AG20443 (cell line): ENCODE measurements around the gene POC1A.

Experiments used
- DNase-seq: peaks from one replicate; pipeline ENCODE4 v3.0.0; 2012; ENCODE audit warnings: low spot score, mixed read lengths

POC1A gene

DNA sequence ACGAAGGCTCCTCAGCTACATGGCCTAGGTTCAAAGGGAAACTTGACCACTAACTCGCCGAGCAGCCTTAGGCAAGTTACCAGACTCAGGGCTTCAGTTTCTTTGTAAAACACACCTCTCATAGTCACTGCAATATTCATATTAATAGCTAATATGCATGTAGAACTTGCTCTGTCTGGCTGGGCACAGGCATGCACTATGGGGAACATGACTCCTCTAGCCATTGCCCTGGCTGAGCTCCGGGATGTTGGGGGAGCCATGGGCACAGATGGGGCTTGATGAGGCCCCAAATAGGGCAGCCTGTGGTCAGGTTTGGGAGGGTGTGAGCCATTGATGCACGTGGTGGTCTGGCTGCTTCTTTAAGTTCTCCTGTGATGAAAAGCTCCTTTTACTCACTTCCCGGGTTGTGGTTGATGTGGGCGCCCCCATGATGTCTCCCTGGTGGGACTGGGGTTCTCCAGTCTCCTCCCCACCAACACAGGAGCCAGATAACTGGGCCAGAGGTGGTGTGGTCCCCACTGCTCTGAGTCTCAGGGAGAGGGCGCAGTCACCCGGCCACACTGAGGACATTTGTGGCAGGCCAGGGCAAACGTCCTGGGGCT is 68.4 kb downstream of the POC1A start:
- no peak for DNase-seq

DNA sequence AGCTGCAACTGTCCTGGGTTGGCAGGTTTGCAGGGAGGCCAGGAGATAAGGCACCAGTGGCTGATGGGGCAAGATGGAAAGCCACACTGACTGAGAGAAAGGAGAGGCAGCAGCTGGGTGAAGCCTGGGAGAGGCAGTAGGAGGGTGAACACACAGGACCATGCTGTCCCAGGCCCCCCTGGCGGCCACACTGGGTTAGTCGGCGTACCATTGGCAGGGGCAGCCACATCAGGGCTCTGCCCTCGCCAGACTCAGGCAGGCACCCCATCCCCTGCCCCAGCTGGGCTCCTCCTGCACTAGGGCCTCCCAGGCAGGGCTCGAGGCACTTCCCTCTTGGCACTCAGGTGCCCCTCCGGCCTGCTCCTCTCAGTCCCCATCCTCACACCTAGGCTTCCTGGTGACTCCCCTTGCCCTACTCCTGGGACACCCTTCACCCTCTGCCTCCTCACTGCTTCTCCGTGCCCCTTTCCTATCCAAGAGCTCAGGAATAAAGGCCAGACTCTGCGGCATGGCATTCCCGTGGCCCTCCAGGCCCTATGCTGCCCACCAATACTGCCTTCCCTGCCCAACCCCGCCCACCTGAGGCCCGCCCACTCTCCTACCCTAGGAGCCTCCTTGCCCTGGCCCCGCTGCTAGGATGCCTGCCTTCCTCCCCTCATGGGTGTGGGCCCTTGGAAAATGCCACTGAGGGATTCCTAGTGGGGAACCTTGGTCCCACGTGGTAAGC is 69.1 kb downstream of the POC1A start:
- DNase-seq = no peak

DNA sequence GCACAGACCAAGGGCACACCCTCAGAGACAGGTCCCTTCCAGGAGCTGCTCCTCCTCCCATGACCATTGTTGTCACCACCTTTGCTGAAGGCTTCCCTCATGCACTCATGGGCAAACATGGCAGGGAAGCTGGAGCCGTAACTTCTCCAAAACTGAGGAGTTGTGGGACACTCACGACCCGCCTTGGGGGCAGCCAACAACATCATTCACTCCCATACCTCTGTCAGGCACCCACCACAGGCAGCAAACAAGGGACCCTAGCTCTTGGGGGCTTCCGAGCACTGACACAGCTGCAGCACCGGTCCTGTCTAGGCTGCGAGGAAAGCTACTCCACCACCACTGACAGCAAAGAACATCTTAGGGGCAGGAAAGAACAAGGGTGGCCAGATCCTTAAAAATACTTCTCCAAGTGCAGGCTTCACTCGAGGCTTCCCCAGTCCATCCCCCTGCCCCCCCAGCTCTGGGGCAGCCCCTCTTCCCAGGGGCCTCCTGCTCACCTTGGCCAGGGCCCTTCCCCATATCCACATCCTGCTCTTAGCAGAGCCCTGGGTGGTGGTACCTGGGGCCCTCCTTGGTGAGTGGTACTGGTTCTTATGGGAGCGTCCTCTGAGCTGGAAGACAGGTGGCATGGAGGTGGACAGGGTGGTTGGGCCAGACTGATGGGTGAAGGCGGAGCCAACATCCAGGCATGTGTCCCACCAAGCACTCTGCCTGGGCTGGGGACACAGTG is 69.8 kb downstream of the POC1A start:
- no peak for DNase-seq

DNA sequence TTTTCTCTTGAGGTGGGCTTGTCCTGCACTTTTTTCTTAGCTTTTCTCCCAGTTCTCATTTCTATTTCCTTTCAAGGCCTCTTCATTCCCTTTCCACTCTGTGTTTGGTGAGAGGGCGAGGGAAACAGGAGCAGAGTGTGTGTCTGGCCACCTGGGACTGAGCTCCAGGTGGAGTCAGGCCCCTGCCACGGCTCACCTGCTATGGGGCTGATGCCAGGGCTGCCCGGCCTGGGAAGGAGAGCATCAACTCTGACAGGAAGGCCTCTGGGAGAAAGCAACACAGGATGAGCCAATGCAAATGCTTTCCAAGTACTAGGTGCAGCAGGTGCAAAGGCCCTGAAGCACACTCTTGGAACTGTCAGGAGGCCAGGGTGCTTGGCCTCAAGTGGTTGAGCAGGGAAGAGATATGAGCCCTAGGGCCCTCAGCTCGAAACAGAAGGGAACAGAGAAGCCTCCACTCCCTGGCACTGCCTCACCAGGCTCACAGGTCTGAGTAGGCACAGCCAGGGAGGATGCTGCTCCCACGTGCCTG is 70.6 kb downstream of the POC1A start:
- no peak for DNase-seq

DNA sequence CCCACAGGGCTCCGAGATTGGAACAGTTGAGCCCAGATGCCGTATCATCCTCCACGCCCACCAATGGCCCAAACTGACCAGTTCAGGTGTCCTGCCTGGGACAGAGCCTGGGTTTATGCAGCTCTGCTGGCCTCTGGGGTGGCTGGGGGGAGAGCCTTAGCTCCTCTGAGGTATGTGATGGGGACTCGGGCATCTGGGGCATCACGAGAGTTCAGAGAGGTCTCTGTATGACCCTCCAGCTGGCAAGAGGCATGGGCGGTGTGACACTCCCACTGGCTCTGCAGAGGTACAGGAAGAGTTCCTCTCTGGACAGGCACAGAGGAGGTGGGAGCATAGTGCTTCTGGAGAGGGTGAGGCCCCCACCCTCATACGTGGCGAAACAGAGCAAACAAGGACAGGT is 71.3 kb downstream of the POC1A start:
- no peak for DNase-seq

DNA sequence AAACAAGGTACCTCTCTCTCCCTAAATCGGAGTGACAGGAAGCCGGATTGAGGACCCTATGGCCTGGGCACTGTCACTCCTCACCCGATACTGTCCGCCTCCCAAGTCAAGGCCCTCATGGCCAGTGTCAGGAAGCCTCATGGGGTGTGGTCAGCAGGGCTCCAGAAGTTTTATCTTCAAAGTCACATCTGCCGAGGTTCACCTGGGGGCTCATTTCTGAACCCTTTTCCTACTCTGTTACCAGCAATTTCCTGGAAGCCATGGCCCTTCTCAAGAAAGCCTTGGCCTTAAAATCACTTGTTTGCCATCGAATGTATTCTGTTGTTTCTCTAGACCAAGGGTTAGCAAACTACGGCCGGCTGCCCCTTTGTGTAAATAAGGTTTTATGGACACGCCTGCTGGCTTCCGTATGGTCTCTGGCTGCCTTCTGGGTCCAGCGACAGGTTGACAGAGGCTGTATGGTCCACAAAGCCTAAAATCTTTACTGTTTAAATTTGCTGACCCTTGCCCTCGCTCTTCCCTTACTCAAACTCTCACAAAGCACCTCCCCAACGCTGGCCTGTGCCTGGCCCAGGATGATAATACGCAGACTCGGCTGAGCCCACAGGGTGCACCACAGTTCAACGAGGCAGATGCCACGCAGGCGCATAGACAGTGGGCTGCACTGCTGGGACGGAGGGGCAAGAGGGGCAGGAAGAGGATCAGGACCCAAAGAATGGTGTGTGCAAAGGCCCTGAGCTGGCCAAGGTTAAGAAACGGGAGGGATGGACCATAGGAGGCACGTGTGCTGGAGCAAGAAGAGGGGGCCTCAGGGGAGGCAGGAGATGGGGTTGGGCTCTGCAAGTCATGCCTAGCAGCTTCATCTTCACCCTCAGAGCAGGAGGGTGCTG is 73.1 kb downstream of the POC1A start:
- no peak for DNase-seq

DNA sequence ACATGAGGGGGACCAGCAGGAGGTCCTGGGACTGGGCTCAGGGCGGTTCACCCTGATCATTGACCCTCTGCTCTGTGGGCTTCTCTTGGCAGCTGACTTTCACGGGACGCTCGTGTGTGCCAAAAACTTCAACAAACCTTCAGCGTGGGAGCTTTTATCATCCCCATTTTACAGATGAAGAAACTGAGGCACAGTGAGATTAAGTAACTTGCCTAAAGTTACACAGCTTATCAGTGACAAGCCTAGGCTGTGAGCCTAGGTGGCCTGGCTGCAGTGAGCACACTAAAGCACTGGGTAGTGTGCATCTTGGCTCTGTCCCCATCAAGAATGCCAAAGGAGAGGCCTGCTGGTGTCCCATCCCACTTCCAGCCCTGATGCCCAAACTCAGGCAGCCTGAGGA is 74.3 kb downstream of the POC1A start:
- DNase-seq = no peak

DNA sequence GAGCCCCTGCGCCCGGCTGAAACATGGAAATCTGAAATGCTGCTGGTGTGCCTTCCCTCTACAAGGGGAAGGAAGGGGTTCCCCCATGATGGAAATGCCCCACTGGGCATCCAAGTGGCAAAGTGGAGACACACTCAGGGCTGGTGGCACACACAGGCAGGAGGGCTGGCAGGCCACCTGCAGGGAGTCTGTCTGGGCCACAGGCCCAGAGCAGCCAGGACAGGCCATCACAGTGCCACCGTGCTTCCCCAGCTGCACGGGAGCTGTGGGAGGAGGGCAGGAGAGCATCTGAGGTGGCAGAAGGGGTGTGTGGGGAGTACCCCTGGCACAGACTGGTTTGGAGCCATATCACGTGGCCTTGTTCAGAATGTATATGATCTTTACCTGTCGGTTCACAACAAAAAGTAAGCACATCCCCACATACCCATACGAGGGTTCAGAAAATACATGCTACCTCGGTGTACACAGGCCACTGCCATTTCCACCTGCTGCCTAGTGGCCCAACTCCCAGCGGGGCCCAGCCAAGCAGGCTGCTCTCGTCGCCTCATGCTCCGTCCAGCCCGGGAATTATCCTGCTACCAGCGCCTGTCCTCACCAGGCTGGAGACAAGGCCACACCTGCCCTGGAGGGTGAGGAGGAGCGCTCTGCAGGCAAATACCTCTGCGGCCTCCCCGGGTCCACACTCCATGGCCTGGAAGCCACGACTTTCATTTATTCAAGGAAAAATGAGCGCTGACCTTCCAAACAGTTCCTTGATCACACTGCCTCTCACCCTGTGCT is 75.3 kb downstream of the POC1A start:
- no peak for DNase-seq

DNA sequence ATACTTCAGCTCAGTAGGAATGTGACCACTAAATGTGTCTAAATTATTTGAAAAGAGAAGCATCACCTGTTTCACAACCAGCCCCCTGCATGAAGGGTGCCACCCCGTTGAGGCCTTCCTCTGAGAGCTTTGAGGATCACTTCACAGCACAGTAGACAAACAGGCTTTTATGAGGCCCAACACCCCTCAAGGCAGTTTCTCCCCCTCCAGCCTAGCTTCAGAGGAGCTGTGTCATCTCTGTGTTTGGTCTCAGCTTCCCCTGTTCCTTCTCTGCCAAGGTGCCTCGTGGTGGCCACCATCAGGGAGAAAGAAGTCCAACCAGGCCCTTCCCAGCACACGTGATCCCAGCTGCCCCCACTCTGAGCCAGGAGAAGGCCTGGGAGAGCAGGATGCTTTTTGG is 76.3 kb downstream of the POC1A start:
- no peak for DNase-seq

DNA sequence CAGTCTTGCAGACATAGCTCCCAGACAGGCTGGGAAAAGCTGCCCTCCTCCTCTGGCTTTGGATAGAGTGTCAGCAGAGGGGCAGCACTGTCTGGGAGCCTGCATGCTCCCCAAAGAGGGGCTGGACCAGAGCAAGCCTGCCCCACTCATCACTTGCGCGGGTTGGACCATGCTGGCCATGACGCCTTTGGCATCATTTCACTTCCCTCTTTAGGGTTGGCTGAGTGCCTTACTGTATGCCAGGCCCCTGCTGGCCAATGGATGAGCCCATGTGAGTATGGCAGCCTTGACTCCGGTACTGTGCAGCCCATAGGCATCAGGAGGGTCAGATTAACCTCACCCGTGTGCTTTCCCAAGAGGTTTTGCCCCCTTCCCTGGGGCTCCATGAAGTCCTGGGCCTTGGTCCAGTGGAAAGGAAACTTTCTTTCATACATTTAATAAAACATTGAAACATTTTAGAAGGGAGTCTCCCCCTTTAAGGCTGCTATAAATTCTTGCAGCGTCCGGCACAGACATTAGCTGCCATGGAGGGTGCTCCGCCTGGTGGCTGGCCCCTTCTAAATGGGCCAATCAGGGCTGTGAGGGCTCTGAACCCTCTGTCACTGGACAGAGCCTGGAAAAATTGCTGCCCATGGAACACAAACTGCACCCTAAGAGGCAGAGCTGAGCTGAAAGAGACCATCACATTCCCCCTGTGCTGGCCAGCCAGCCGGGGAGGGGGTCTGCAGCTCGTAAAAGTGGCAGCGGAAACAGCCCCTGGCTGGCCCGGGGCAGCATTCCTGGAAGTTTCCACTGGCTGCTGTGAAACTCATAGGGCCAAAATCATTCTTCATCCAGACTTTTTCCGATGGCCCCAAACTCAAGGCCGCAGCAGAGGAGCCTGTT is 77.1 kb downstream of the POC1A start:
- DNase-seq = no peak

DNA sequence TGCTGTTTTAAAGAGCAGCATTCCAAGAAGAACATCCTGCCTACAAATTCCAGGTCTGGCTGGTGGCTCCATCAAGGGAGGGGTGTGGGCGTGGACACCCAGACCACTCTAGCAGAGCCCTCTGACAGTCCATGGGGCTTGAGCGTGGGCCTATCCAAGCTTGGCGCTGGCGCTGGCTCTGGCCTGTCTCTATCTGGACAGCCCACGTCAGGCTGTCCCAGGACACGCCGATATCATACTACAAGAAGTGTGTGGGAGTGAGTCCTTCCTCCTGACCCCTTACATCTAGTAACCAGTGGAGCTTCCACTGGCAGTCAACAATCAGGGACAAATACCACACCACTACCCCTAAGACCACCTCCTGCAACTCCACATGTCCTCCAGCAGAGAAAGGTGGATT is 80.7 kb downstream of the POC1A start:
- no peak for DNase-seq

DNA sequence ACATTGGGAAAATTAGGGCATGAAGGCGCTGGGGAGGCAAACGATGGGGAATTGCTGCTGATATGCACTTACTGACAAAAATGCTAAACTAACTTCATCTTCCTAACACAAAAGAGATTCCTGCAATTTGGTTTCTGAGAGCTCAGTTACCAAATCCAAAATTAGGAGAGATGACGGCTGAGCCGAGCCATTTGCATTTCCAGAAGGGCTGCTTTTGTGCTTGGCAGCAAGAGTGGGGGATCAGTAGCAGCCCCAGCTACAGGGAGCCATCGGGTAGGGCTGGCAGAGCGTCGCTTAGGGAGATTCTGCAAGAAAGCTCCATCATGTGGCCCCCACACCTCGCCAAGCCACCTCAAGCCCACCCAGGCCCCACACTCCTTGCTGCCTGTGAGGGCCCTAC is 81.8 kb downstream of the POC1A start:
- no peak for DNase-seq

DNA sequence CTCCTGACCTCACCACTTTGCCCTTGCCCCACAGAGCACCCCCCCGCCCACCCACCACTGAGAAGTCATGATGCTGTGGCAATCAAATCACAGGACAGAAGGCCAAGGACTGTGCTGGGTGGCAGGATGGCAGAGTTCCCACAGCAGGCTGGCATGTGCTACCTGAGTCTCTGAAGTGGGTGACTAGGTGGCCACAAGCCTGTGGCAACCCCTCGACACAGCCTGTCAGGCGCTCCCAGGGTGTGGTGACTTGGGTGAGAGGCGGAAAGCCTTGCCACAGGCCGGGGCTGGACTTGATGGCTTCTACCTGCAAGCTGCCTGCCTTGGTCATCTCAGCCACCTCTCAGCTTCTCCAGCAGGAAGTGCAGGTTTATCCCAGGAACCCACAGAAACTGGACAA is 82.2 kb downstream of the POC1A start:
- no peak for DNase-seq

DNA sequence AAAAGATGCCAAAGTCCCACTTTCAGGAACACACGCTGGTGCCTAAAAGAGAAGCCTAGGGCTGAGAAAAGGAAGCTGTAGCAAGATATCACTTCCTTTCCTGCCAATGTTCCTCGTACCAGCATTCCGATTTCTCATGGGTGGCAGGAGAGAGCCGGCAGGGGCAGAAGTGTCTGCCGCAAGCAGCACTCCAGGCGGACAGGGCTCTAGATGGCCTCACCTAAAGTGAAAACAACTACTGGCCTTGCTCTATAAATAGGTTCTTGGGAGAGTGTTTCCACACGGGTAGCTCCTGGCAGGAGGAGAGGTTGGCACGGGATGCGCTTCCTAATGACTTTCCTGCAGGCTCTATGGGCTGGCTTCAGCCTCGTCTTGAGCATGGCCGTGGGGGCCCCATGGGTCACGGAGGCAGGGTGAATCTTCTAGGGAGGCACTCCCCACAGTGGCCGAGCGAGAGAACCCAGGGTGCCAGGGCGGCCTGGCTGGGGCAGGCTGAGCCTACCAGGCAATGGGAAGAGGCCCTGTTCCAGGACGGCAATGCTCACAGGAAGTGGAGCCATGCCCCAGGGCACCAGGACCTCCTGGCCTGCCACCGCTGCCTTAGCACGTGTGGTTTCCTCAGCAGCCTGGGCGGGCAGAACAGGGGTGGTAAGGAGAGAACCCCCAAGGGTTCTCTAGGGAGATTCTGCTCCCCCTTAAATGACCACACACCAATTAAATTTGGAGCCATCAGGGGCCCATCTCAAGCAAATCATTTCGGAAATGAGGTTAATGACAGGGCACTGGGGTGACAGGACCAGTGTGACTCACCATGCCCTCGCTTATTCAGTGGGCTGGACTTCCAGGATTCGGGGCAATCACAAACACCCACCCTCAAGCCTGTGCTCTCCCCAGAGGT is 83.2 kb downstream of the POC1A start:
- no peak for DNase-seq

DNA sequence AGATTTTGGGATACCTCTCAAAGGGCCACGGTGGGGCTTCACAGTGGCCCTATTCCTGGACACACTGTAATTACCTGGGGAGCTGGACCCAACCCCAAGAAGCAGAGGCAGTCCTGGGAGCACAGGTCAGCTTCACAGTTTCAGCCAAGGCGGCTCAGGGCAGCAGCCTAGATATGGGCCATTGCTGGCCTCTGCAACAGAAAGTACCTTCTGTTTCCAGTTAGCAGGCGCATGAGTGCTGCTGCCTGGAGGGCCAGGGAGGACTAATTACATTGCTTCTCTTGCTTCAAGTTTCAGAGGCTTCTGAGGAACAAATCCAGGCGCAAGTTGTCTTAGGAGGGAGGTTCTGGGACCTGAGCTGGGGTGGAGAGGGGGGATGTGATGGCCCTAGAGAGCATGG is 84.4 kb downstream of the POC1A start:
- no peak for DNase-seq

DNA sequence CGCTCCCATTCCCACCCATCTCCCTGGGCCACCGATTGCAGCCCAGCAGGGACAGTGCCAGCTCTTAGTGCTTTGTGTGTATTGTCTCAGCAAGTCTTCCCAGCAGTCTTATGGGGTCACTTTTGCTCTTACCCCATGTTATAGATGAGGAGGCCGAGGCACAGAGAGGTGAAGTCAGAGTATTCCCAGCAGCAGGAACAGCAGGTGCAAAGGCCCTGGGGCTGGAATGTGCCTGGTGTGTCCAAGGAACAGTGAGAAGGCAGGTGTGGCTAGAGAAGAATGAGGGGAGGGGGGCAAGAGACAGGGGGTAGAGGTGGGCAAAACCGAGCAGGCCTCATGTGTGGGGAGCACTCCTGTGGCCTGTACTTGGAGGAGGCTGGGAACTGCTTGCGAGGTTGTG is 85.1 kb downstream of the POC1A start:
- DNase-seq = no peak

DNA sequence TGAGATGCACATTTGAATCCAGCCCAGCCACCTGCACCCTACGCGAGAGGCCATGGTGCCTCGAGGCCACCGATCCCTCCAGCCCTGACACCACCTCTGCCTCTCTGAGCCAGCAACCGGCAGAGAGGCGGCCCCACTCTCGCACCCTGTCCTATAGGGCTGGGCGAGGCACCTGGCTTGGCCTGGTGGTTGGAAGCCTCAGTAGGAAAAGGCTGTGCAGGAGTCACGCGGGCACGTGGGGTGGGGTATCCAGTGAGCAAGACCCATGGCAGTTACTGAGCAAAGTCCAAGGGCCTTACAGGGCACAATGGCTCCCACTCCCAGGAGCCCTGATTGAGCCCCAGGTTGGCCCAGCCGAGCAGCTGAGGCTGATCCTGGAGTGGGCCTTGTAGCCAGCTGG is 85.5 kb downstream of the POC1A start:
- DNase-seq = no peak

DNA sequence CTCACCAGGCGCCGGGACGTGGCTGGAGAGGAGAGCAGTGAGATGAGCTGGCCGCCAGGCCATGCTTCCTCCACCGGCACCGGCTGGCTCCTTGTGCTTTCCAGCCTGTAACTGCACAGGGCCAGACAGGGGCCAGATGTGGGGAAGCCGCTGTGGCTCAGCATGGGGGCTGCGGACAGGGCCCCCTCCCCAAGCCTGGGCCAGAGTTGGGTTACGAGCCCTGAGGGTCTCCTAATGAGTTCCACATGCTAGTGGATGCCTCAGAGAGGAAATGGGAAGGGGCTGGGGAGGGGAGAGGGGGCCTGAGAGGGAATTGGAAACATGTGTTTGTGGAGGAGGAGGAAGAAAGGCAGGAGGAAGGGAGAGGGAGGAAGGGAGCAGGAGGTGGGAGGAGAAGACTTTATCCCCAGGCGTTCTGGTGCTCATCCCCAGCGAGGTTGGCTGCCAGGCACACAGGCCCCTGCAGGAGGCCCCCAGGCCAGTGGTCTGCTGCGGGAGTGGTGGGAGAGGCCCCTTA is 86.1 kb downstream of the POC1A start:
- DNase-seq = peak; percentile 54

DNA sequence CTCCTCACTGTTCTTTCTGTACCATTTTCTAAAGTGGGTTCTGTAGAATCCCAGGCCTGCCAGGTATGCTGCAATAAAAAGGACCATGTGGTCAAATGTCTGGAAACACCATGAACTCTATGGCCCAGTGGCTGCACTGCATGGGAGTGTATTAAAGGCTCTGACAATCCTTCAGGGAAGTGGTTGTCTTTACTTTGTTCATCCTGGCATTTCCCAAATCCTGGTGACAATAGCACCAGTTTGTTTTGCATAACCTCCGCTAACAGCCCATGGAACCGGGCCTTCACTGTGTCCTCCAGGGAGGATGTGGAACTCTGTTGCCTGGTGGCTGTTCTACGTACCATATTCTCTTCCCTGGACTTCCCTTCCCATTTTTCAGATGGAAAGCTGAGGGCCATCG is 86.7 kb downstream of the POC1A start:
- DNase-seq = no peak
